ENCODE measurements around the gene VWA7.
"Not testable (repeated sequence)": the region's sequence is repeated elsewhere in the genome, so short reads cannot be mapped to it uniquely, and the experiment has no call there.

Gene VWA7

GRCh38 chr6:31805939-31806469 lies 28.9 kb upstream of the VWA7 start:
- no peak for DNase-seq (ENCODE audit: low read depth in 2 of 2)

- DNase-seq (ENCODE audit: low read depth in 2 of 2) = not testable (repeated sequence)
Observed at GRCh38 chr6:31801031-31801927, 24.2 kb upstream of the VWA7 start.

DNA sequence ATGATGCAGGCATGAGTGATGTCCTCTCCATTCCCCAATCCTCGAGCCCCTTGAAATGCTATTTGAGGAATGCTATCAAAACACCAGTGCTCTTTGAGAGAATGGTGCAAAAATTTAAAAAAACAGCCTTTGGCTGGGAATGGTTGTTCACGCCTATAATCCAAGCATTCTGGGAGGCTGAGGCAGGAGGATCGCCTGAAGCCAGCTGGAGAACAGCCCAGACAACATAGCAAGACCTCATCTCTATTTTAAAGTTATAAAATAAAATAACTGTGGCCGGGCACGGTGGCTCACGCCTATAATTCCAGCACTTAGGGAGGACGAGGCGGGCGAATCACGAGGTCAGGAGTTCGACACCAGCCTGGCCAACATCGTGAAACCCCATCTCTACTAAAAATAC lies 22.7 kb upstream of the VWA7 start:
- DNase-seq (ENCODE audit: low read depth in 2 of 2) = no peak

GRCh38 chr6:31797588-31797987 lies 20.5 kb upstream of the VWA7 start:
- no peak for DNase-seq (ENCODE audit: low read depth in 2 of 2)

DNA sequence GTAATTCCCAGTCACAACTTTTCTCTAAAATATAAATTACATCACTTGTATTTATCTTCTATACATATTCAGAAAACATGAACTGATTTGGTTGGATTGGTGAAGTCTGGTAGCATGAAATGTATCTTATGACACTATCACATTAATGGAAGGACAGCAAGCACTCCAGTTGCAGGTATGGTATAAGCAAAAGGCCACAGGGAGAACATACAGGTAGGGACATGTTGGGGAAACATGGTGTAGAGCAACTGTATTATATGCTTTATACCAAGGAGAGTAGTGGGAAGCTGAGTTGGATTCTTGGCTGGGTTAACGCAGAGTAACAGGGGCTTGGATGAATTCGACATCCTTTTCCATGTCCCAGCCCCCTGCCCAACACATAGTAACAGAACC lies 19.9 kb upstream of the VWA7 start:
- no peak for DNase-seq (ENCODE audit: low read depth in 2 of 2)

DNA sequence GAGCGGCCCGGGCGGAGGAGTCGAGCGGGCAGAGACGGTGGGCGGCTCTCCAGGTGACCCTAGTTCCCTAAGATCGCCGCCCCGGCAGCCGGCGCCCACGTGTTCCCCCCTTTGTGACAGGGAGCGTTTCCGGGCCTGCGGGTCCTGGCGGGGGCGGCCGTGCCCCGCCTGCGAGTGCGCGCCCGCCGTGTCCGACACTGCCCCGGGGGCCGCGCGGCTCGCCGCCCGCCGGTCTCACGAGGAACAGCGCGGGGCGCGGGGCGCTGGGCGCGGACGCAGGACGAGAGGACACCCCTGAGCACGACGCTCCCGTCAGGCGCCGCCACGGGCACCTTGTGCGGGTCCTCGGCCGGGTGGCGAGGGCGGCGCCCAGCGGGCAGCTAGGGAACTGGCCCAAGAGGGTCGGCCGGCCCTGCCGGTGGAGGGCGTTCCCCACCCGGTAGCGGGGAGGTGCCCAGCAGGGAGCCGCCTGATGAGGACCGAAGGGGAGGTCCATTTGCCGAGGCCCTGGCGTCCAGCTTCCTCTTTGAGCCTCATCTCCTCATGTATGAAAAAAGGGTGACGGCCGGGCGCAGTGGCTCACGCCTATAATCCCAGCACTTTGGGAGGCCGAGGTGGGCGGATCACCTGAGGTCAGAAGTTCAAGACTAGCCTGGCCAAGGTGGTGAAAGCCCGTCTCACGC lies 18.6 kb upstream of the VWA7 start, which contains the start of gene VARS1:
Gene VARS1, minus strand, starts transcription at position 137 of the 683 bp plus-strand sequence. CDS start 535 bp downstream, outside the sequence.
- DNase-seq (ENCODE audit: low read depth in 2 of 2) = peak; percentile 64 to 66

DNA sequence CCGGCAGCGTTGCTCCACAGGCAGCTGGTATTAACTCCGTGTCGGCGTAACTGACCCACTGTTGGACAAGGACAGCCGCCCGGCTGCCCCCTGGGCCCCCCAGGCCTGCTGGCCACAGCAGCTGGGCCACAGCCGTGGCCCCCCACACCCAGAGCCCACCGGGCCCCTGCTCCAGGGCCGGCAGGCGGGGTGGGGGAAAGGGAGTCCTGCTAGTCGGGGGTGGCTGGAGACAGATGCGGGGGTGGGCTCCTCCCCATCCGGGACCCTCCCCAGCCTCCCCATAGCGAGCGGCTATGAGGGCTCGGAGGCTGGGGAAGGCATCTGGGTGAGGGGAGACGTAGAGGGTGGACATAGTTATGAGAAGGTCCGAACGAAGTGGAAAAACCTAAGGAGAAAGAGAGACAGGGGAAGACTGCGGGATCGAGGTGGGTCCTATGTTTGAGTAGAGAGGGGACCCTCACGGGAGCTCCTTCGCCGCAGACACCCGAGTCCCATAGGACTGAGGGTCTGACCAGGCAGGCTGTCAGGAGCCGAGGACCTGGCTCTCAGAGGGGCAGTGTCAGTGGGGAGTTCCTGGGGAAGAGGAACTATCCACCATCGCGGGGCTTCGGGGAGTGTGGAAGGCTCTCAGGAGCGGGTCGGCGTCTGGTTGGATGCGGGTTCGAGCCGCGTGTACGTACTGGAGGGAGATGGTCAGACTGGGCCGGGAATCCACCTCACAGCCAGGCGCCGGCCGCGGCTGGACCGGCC lies 17.9 kb upstream of the VWA7 start:
- DNase-seq (ENCODE audit: low read depth in 2 of 2) = no peak

- no peak for DNase-seq (ENCODE audit: low read depth in 2 of 2)
Observed at GRCh38 chr6:31794294-31794865, 17.3 kb upstream of the VWA7 start.

- DNase-seq (ENCODE audit: low read depth in 2 of 2) = not testable (repeated sequence)
Observed at GRCh38 chr6:31793927-31794245, 16.8 kb upstream of the VWA7 start.

DNA sequence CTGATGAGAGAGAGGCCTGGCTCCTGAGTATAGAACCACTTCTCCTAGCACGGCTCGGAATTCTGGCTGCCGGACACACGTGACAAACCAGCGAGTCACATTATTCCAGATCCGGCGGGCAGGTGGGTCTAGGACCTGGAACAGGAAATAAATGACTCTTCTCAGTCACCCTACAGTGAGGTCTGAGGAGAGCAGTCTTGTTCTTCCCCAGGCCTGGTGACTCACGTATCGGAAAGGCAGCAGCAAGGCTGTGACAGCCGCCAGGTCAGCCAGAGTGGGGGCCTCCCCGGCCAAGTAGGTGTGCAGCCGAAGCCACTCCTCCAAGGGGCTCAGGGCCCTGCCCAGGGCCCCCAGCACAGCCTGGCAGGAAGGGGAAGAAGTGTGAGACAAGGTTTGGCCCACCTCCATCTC lies 15.6 kb upstream of the VWA7 start:
- no peak for DNase-seq (ENCODE audit: low read depth in 2 of 2)

DNA sequence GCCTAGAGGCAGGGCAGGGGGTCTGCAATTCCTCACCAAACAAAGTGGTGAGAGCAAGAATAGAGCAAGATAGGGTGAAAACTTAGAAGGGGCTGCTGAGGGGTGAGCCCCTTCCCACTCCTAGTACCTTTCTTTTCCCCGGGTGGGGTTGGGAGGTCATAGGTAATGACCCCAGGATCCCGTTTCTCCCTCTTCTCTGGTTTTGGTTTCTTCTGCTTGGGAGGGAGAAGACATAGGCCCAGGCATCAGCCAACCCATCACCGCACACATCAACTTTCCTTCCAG lies 14.9 kb upstream of the VWA7 start:
- no peak for DNase-seq (ENCODE audit: low read depth in 2 of 2)

- no peak for DNase-seq (ENCODE audit: low read depth in 2 of 2)
Observed at GRCh38 chr6:31791324-31792089, 14.4 kb upstream of the VWA7 start.

- no peak for DNase-seq (ENCODE audit: low read depth in 2 of 2)
Observed at GRCh38 chr6:31785475-31785874, 8.3 kb upstream of the VWA7 start.

- DNase-seq (ENCODE audit: low read depth in 2 of 2) = no peak
Observed at GRCh38 chr6:31784098-31784925, 7.2 kb upstream of the VWA7 start.

- DNase-seq (ENCODE audit: low read depth in 2 of 2) = no peak
Observed at GRCh38 chr6:31782126-31782855, 5.2 kb upstream of the VWA7 start.

- no peak for DNase-seq (ENCODE audit: low read depth in 2 of 2)
Observed at GRCh38 chr6:31781244-31782125, 4.4 kb upstream of the VWA7 start.

DNA sequence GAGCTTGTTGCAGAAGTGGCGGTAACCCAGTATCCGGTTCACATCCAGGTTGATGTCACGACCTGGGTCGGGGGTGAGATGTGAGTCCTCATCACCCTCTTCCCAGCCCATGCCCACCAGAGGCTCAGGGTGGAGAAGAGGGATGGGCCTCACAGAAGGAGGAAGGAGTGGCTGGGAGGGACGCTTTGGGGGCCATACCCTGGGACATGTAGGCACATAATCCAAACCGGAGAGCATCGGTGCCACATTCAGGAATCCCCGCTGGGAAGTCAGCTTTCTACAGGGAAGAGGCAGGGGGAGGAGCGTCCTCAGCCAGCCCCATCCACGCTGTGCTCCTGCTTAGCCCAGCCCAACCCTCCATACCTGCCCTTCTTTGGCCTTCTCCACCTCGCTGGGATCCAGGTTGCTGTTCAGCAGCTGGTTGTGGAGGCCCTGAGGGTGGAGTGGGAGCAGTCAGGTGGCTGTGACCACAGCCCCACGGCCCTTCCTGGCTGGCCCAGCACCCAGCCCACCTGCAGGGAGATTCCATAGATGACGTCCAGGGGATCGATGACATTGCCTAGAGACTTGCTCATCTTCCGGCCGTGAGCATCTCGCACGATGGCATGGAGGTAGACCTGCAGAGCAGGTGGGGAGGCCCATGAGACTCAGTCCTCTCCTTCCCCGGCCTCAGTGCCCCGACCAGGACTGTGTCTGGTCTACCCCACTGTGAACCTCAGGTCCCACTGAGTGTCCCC lies 3.5 kb upstream of the VWA7 start:
- DNase-seq (ENCODE audit: low read depth in 2 of 2) = no peak

GRCh38 chr6:31779908-31780307 lies 2.8 kb upstream of the VWA7 start:
- no peak for DNase-seq (ENCODE audit: low read depth in 2 of 2)

Measured in stimulated activated CD4-positive, alpha-beta T cell treated with anti-CD3 and anti-CD28 coated beads, Interleukin-1b, Interleukin-23, amount 100 ng/mL, for 1 hour (primary cell).